ENCODE data around the gene NAA50.

- TF ChIP-seq POLR2A (IDR thresholded peaks at IDR 0.05; ENCODE audit: low read length) (no peak), GATA1 (IDR thresholded peaks at IDR 0.05; ENCODE audit: low read depth, low read length) (no peak)
Observed at GRCh38 chr3:113764698-113765097, 18.6 kb upstream of the NAA50 start.

Data from erythroblast (primary cell).